C4-2B (cell line): ENCODE measurements around the gene PRKAG2.

Experiments used
- ZFX ChIP-seq: fragments of 450-650 bp; IDR thresholded peaks from 2 replicates; pipeline ENCODE4 v1.6.1; 2017
- TF ChIP-seq, protein P1 (sequence below): fragments of 450-650 bp; conservative IDR thresholded peaks from 2 replicates; pipeline ENCODE4 v1.5.1; 2017; ENCODE audit warnings: mild to moderate bottlenecking

DNA sequence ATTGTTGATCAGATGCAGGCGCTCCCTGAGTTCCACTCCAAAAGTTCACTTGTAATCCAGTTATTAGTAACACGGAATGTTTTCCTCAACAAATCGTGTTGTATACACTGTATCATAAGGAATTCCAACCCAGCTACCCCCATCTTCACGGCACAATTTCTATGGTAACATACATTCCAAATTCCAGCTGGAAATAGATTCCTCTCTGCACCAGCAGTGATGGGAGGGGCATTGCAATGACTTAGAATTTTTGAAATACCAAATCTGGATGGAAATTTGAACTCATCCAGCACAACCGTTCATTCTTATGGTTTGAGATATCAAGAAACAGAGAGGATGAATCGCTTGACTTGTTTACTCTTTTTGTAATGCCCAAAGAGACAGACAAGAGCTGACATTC, 318.3 kb downstream of the PRKAG2 start:
- TF ChIP-seq, protein P1, sequence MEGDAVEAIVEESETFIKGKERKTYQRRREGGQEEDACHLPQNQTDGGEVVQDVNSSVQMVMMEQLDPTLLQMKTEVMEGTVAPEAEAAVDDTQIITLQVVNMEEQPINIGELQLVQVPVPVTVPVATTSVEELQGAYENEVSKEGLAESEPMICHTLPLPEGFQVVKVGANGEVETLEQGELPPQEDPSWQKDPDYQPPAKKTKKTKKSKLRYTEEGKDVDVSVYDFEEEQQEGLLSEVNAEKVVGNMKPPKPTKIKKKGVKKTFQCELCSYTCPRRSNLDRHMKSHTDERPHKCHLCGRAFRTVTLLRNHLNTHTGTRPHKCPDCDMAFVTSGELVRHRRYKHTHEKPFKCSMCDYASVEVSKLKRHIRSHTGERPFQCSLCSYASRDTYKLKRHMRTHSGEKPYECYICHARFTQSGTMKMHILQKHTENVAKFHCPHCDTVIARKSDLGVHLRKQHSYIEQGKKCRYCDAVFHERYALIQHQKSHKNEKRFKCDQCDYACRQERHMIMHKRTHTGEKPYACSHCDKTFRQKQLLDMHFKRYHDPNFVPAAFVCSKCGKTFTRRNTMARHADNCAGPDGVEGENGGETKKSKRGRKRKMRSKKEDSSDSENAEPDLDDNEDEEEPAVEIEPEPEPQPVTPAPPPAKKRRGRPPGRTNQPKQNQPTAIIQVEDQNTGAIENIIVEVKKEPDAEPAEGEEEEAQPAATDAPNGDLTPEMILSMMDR = no peak
- no peak for TF ChIP-seq ZFX
